HG03575 (cell line): ENCODE results near the gene TULP4.

ENCODE experiments used
- ATAC-seq: cut with Tn5 transposase; IDR thresholded peaks from one replicate; pipeline ENCODE4 v1.9.1; 2021; ENCODE audit not compliant: unreplicated experiment, insufficient number of reproducible peaks, low FRiP score; ENCODE audit errors: extremely low read depth

Gene TULP4

DNA sequence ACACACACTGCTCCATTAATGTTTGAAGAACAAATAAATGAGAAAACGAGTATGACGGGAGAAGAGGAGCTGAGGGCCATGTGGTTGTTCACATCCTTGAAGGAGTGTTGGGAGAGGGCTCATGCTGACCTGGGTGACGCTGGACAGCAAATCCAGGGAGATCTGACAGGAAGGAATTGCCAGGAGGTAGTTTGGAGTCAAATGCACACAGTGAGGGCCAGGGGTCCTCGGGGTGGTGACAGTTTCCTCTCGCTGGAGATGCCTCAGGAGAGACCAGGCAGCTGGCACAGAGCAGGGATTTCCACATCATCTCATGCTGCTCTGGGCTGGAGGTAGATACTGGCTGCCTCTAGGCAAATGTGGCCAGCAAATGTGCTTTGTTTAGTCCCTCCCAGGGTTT lies 245.7 kb downstream of the TULP4 start:
- no peak for ATAC-seq

DNA sequence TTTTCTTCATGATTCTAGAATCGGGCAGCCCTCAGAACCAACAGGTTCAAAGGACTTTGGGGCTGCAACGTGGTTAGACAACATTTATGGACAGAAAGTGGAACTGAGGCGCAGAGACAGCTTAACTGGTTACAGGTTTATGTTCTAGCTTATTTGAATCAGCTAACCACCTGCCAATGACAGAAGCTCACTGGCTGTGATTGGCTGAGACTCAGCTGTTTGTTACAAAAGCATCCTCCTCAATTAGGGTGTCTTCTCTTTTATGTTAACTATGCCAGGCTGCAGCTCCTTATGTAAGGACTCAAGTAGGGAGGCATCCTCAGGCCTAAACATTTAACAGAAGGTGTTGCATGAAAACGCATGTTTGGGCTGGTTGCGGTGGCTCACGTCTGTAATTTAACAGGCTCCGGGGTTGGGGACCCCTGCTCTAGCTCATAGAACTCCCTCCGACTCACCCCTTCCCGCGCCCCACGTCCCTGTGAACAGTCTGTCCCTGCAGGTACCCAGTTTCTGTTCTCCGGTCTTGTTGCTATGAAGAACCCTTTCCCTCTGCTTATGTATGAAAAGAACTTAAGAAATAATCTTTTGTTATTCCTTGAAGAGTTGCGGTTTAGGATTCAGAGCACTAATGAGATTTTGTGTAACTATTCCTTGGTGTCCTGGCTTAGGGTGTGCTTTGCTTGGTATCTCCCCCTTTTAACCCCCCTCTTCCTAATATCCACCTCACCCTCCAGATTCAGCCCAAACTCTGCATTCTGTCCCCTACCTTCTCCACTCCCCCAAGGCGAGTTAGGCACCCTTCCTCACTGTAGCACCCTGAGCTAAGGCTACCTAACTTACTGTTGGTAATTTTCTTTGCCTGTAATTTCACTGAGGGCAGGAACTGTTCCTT lies 246.4 kb downstream of the TULP4 start:
- ATAC-seq: no peak

DNA sequence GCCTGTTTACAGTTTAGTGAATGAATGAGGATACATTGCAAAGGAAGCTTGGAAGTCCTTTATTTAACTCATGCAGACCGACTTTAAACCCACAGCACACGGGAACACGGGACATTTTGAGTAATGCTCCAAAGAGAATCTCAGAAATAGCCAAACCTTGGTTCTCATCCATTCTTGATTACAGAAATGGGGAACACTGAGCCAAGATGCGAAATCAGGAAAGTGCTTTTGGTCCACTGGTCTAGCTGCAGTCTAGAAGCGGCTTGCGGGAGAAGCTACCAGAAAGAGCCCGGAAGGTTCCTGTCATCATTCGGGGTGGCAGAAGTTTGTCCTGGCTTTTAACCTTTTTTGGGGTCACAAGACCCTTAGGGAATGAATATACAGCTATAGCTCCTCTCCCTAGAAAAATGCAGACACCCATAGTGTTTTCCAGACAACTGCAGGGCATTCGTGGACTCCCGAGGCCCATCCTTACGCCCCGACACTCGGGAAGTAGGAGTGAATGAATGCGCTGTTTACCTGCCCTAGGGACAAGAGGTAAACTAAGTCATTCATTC lies 247.2 kb downstream of the TULP4 start:
- ATAC-seq: no peak

DNA sequence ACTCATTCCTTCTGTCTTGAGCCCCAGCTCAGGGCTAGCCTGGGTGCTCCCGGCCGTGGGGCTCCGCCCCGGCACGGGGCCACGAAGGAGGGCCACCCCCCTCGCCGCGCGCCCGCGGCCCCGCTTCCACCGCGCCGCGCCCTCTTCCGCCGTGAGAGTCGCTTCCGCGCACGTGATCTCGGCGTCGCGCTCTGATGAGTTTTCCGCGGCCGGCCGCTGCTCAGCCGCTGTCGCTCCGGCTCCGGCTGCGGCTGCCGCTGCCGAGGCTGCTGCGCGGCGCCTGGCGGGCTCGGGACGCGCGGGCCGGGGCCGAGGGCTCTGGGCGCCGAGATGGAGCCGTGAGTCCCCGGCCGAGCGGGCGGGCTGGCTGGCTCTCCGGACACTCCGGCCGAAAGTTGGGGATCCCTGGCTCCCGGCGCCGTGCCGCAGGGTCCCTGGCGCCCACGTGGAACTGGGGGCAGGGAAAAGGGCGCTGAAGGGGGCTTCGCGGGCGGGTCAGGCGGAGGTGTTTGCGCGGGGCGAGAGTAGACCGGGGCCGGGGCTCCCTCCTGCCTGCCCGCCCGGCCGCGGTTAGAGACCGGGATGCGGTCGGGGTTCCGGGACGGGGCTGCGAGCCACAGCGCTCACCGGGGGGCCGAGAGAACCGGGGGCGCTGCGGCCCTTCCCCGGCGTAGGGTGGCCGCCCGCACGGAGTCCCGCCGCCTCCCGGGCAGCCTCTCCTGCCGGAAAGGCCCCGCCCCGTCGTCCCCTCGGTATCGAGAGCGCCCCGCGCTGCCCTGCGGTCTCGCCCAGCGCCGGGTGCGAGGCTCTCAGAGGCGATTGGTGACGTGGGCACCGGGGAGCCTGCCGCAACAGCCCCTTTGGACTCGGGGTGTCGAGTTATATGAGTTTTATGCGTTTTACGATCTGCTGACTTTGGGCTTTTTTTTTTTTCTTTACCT lies 247.9 kb downstream of the TULP4 start, which contains the start of gene TMEM181:
Gene TMEM181 (plus strand): TSS at position 197 of the 941 bp plus-strand sequence. CDS start 134 bp downstream, at position 331.
- ATAC-seq: no peak

DNA sequence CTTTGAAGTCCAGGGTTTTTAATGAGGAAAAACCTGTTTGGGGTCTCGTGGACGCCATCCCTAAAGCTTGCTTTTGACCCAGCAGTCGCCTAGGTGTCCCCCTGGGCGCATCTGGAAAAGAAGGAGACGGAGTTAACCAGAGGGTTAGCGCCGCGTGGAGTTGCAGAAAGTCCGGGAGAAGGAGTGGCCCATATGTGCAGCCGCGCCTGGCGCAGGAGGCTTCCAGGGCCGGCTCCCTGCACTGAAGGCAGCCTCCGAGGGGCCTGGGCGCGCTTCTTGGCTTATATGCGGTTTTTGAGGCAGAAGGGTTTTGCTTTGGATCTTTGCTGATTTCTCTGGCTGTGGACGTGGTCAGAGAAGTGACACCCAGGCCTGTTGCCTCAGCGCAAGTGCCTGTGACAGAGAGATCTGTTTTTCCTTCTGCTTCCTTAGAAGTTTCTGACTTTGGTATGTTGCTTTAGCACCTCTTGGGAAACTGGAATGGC lies 248.6 kb downstream of the TULP4 start:
- no peak for ATAC-seq
